Testis (tissue), 2 donors: ENCODE data around the gene MYCN.

ENCODE experiments used
- POLR2A ChIP-seq: fragments of 450-650 bp; IDR thresholded peaks from one replicate; pipeline ENCODE4 v1.6.1; 2017; ENCODE audit warnings: antibody characterized with exemption, mild to moderate bottlenecking, moderate library complexity
- TF ChIP-seq, protein P1 (sequence below), 3 experiments: fragments of 450-650 bp in 2 of 3; fragments of 200-600 bp in 1 of 3; sonication (generic) in 1 of 3; IDR thresholded peaks; one replicate each; pipeline ENCODE4 v1.5.1; 2016 to 2019; ENCODE audit warnings: antibody characterized with exemption in 3 of 3, mild to moderate bottlenecking in 2 of 3, moderate library complexity in 1 of 3

DNA sequence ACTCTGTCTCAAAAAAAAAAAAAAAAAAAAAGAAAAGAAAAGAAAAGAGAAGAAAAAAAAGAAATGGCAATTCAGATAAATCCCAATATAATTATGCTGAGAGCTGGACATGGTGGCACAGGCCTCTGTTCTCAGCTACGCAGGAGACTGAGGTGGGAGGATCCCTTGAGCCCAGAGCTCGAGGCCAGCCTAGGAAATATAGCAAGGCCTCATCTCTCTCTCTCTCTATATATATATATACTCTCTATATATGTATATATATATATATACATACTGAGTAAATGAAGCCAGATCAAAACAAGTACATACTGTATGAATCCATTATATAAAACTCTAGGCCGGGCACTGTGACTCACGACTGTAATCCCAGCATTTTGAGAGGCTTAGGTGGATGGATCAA lies 30.6 kb upstream of the MYCN start:
- TF ChIP-seq, protein P1, sequence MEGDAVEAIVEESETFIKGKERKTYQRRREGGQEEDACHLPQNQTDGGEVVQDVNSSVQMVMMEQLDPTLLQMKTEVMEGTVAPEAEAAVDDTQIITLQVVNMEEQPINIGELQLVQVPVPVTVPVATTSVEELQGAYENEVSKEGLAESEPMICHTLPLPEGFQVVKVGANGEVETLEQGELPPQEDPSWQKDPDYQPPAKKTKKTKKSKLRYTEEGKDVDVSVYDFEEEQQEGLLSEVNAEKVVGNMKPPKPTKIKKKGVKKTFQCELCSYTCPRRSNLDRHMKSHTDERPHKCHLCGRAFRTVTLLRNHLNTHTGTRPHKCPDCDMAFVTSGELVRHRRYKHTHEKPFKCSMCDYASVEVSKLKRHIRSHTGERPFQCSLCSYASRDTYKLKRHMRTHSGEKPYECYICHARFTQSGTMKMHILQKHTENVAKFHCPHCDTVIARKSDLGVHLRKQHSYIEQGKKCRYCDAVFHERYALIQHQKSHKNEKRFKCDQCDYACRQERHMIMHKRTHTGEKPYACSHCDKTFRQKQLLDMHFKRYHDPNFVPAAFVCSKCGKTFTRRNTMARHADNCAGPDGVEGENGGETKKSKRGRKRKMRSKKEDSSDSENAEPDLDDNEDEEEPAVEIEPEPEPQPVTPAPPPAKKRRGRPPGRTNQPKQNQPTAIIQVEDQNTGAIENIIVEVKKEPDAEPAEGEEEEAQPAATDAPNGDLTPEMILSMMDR (IDR thresholded peaks at IDR 0.05), result no peak
- no peak for TF ChIP-seq POLR2A
